ENCODE results near the gene SLC22A7. TPM values are rescaled to one million over a fixed set of nuclear protein-coding genes. Genes with fewer than 3 reads are reported as not detected.

The SLC22A7 gene
- polyA plus RNA-seq, 1 experiment, result not detected

DNA sequence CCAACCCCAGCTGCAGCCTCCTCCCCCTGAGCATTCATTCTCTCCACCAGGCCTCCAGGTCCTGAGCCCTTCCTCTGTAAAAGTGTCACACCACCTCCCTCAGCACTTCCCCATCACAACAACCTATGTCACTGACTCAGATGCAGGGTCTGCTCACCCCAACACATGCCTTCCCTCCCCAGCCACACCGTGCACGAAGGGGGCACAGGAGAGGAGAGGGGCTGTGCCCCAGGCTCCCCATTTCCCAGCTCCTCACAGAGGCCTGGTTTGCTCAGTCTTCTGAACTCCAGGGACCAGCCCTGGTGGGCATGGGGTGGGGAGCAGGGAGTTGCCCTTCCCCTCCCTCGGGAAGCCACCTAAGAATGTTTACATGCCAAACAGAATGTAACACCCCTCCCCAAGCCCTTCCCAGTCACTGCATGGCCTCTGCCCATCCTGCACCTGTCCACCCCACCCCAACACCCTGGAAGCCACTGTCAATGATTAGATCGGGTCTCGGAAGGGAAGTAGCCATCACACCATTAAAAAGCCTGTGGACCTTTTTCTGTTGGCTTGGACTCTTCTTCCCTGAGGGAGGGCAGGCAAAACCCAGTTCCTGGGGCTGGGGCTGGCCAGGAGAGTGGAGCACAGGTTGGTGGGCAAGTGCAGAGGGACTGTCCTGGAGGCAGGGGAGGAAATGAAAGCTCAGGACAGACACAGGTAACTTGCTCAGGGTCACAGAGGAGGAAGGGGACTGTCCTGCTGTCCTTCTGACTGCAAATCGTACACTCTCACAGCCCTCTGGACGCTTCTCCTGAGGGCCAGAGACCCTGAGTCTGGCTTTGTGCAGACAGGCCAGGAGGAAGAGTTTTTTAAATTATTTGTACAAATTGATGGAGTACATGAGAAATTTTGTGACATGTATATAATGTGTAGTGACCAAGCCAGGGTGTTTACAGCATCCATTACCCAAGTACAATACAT lies 10.1 kb upstream of the SLC22A7 start:
- Histone ChIP-seq H3K36me3 (ENCODE audit: control insufficient read depth, insufficient read depth, low read length) (no peaks in the 10 kb centered on the region), H3K27me3 (ENCODE audit: control insufficient read depth, insufficient read depth, low read length) (peaks cover 10% of the 10 kb centered on the region), H3K4me3 (ENCODE audit: low read depth, low read length) (no peak overlapping the region)
- no peak for DNase-seq (ENCODE audit: low read depth)
- CTCF ChIA-PET, result no interaction called here
- POLR2A ChIA-PET, result interaction anchor here (0.5 kb wide), 1 partner anchor 33 kb away, joined by 3 read pairs; no protein-coding TSS in a partner anchor
- TF ChIP-seq, protein P1, sequence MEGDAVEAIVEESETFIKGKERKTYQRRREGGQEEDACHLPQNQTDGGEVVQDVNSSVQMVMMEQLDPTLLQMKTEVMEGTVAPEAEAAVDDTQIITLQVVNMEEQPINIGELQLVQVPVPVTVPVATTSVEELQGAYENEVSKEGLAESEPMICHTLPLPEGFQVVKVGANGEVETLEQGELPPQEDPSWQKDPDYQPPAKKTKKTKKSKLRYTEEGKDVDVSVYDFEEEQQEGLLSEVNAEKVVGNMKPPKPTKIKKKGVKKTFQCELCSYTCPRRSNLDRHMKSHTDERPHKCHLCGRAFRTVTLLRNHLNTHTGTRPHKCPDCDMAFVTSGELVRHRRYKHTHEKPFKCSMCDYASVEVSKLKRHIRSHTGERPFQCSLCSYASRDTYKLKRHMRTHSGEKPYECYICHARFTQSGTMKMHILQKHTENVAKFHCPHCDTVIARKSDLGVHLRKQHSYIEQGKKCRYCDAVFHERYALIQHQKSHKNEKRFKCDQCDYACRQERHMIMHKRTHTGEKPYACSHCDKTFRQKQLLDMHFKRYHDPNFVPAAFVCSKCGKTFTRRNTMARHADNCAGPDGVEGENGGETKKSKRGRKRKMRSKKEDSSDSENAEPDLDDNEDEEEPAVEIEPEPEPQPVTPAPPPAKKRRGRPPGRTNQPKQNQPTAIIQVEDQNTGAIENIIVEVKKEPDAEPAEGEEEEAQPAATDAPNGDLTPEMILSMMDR (IDR thresholded peaks at IDR 0.05; ENCODE audit: insufficient read depth, low read depth, low read length), result no peak

DNA sequence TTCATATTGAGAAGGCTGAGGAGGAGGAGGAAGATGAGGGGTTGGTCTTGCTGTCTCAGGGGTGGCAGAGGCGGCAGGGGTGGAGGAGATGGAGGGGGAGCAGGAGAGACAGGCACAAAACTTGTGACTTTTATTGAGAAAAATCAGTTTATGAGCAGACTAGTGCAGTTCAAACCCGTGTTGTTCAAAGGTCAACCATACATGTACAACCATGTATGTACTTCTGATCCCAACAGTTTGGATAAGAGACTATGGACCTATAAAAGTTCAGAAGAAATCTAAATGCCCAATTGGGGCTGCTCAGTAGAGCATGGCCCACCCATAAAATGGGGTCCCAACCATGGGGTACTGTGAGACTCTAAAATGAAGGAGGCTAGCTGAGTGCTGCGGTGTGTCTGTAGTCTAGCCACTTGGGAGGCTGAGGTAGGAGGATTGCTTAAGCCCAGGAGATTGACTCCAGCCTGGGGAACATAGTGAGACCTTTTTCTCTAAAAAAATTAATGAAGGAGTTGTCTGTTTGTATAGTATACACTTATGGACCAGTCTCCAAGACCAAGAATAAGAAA lies 7.6 kb upstream of the SLC22A7 start:
- POLR2A ChIA-PET, result no interaction called here
- H3K27me3 ChIP-seq (ENCODE audit: control insufficient read depth, insufficient read depth, low read length), result peaks cover 9% of the 10 kb centered on the region
- no peaks in the 10 kb centered on the region for H3K36me3 ChIP-seq (ENCODE audit: control insufficient read depth, insufficient read depth, low read length)
- H3K4me3 ChIP-seq (ENCODE audit: low read depth, low read length), result no peak overlapping the region
- CTCF ChIA-PET, result interaction anchor here (0.8 kb wide), 1 partner anchor 18 kb away, joined by 3 read pairs; no protein-coding TSS in a partner anchor
- DNase-seq (ENCODE audit: low read depth), result no peak
- TF ChIP-seq, protein P1 (IDR thresholded peaks at IDR 0.05; ENCODE audit: insufficient read depth, low read depth, low read length), result no peak

DNA sequence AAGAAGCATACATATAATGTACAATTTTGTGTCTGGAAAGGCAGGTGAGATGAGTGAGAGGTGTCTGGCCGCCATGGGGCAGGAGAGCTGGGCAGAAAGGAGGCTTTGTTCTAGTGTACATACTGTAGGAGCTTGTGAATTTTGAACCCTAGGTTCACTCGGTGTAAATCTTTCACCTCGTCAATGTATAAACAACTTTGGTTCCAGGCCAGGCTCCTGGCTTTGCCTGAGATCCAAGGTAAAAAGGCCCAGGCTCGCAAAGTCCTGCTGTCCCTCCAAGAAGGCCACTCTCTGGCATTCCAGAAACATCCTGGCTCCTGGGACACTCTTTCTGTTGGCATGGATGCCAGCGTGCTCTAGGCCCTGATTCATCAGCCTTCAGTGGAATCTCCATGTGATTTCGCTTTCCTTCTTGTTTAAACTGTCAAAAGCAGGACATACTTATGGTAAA lies 7.1 kb upstream of the SLC22A7 start:
- H3K4me3 ChIP-seq (ENCODE audit: low read depth, low read length), result no peak overlapping the region
- no peaks in the 10 kb centered on the region for H3K36me3 ChIP-seq (ENCODE audit: control insufficient read depth, insufficient read depth, low read length)
- H3K27me3 ChIP-seq (ENCODE audit: control insufficient read depth, insufficient read depth, low read length), result peaks cover 8% of the 10 kb centered on the region
- ChIA-PET POLR2A (no interaction called here), CTCF (no interaction called here)
- TF ChIP-seq, protein P1 (IDR thresholded peaks at IDR 0.05; ENCODE audit: insufficient read depth, low read depth, low read length), result no peak
- DNase-seq (ENCODE audit: low read depth), result no peak

DNA sequence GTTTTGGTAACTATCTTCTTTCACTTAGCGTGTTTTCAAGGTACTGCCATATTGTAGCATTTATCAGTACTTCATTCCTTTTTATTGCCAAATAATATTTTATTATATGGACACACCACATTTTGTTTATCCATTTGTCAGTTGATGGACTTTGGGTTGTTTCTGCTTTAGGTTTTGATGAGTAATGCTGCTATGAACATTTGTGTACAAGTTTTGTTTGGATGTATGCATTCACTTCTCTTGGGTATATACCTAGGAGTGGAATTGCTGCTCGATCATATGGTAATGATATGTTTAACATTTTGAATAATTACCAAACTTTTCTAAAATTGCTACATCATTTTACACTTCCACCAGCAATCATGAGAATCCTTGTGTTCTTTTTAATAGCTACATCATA lies 6.4 kb upstream of the SLC22A7 start:
- CTCF ChIA-PET, result interaction anchor here (1.6 kb wide), 1 partner anchor 43 kb away, joined by 4 read pairs; no protein-coding TSS in a partner anchor
- H3K4me3 ChIP-seq (ENCODE audit: low read depth, low read length), result no peak overlapping the region
- POLR2A ChIA-PET, result no interaction called here
- TF ChIP-seq, protein P1 (IDR thresholded peaks at IDR 0.05; ENCODE audit: insufficient read depth, low read depth, low read length), result no peak
- no peak for DNase-seq (ENCODE audit: low read depth)
- peaks cover 4% of the 10 kb centered on the region for H3K27me3 ChIP-seq (ENCODE audit: control insufficient read depth, insufficient read depth, low read length)
- H3K36me3 ChIP-seq (ENCODE audit: control insufficient read depth, insufficient read depth, low read length), result no peaks in the 10 kb centered on the region

DNA sequence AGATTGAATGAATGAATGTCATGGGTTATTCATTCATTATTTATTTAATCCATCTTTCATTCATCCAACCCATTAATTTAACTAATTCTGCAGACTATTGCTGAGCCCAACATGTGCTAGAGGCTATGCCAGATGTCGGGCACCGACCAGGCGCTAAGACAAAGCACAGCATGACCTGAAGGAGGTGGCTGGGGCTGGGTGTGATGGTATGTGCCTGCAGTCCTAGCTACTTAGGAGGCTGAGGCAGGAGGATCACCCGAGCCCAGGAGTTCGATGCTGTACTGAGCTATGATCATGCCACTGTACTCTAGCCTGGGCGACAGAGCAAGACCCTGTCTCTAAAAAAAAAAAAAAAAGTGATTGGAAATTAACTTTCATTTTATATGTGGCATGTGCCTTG lies 5.7 kb upstream of the SLC22A7 start:
- Histone ChIP-seq H3K4me3 (ENCODE audit: low read depth, low read length) (no peak overlapping the region), H3K27me3 (ENCODE audit: control insufficient read depth, insufficient read depth, low read length) (peaks cover 6% of the 10 kb centered on the region), H3K36me3 (ENCODE audit: control insufficient read depth, insufficient read depth, low read length) (no peaks in the 10 kb centered on the region)
- DNase-seq (ENCODE audit: low read depth), result no peak
- ChIA-PET CTCF (interaction anchor here (1.6 kb wide), 1 partner anchor 42 kb away, joined by 4 read pairs; no protein-coding TSS in a partner anchor), POLR2A (no interaction called here)
- TF ChIP-seq, protein P1 (IDR thresholded peaks at IDR 0.05; ENCODE audit: insufficient read depth, low read depth, low read length), result no peak

Measured in BJ (cell line).